Thyroid gland (tissue), 4 donors: Measurements from ENCODE around the gene ZNF783.

Experiments used
- CTCF ChIP-seq, 6 experiments: fragments of 200-600 bp in 3 of 6; fragments of 450-650 bp in 3 of 6; sonication (generic) in 3 of 6; IDR thresholded peaks; one replicate each; pipeline ENCODE4 v1.5.1; 2016 to 2019; ENCODE audit warnings: antibody characterized with exemption in 6 of 6, mild to moderate bottlenecking in 2 of 6, inconsistent platforms in 1 of 6, moderate library complexity in 1 of 6
- POLR2A ChIP-seq, 2 donors: fragments of 450-650 bp; IDR thresholded peaks; one replicate each; pipeline ENCODE4 v1.6.1; 2017; ENCODE audit warnings: antibody characterized with exemption in 2 of 2, mild to moderate bottlenecking in 2 of 2, moderate library complexity in 1 of 2

GRCh38 chr7:149285603-149286002 is 23.6 kb downstream of the ZNF783 start:
- no peak for TF ChIP-seq CTCF (IDR thresholded peaks at IDR 0.05)
- no peak for TF ChIP-seq POLR2A (IDR thresholded peaks at IDR 0.05)
